HL-60 (cell line): ENCODE measurements around the gene ZFYVE28.

ENCODE experiments used
- DNase-seq, 2 experiments: peaks; one replicate each; pipeline ENCODE4 v3.0.0-alpha.2; 2010 to 2020; ENCODE audit warnings: low read depth in 1 of 2, low spot score in 1 of 2
- H3K27ac ChIP-seq: fragments of 250-450 bp; sonication (Bioruptor Pico); replicated peaks from 2 replicates; pipeline ENCODE4 v1.5.1; 2020; ENCODE audit warnings: mild to moderate bottlenecking, moderate library complexity
- H3K27me3 ChIP-seq: fragments of 250-450 bp; sonication (Bioruptor Pico); 2 replicates; pipeline ENCODE4 v1.5.1; 2021; ENCODE audit warnings: mild to moderate bottlenecking, moderate library complexity; ENCODE audit not compliant: insufficient read depth, poor library complexity, severe bottlenecking
- H3K4me3 ChIP-seq: replicated peaks from 2 replicates; pipeline ENCODE4 v1.5.1; 2011; ENCODE audit warnings: mild to moderate bottlenecking, control low read depth, low read length; ENCODE audit not compliant: insufficient read depth
- CTCF ChIP-seq: IDR thresholded peaks from one replicate; pipeline ENCODE4 v1.5.1; 2011; ENCODE audit warnings: low read length, control low read depth, inconsistent platforms; ENCODE audit not compliant: insufficient read depth
- GABPA ChIP-seq: IDR thresholded peaks from 2 replicates; pipeline ENCODE4 v1.6.1; 2012; ENCODE audit warnings: low read depth
- POLR2AphosphoS5 ChIP-seq: IDR thresholded peaks from 2 replicates; pipeline ENCODE4 v1.6.1; 2012; ENCODE audit warnings: low read depth
- REST ChIP-seq: IDR thresholded peaks from 2 replicates; pipeline ENCODE4 v1.6.1; 2012; ENCODE audit warnings: low read depth; ENCODE audit not compliant: insufficient replicate concordance
- SPI1 ChIP-seq: IDR thresholded peaks from 2 replicates; pipeline ENCODE4 v1.6.1; 2012; ENCODE audit warnings: low read depth, mild to moderate bottlenecking, borderline replicate concordance

The ZFYVE28 gene

DNA sequence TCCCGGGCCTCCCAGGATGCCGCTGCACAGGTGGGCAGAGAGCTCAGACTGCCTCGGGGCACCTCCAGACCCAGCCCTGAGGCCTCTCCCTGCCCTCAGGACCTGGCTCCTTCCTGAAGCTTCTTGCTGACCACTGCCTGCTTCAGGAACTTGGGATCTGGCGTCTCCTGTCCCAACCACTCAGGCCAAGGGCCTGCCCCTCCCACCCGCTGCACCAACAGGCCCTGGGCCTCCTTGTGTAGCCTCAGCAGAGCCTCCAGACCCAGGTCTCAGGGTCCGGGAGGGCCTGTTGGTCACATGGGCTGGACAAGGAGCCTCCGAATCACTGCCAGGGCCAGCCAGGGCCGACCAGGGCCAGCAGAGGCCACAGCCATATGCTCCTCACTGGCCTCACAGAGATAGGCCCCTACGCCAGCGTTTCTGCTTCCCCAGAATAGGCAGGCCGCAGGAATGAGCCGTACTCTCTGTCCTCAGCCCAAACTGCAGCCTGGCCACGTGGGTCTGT is 159.4 kb downstream of the ZFYVE28 start:
- Histone ChIP-seq H3K4me3 (no peak overlapping the region), H3K27me3 (no peaks in the 10 kb centered on the region), H3K27ac (no peak overlapping the region)
- TF ChIP-seq CTCF = no peak
- TF ChIP-seq SPI1 = no peak
- TF ChIP-seq GABPA = no peak
- TF ChIP-seq POLR2AphosphoS5 = no peak
- no peak for TF ChIP-seq REST
- no peak for DNase-seq

DNA sequence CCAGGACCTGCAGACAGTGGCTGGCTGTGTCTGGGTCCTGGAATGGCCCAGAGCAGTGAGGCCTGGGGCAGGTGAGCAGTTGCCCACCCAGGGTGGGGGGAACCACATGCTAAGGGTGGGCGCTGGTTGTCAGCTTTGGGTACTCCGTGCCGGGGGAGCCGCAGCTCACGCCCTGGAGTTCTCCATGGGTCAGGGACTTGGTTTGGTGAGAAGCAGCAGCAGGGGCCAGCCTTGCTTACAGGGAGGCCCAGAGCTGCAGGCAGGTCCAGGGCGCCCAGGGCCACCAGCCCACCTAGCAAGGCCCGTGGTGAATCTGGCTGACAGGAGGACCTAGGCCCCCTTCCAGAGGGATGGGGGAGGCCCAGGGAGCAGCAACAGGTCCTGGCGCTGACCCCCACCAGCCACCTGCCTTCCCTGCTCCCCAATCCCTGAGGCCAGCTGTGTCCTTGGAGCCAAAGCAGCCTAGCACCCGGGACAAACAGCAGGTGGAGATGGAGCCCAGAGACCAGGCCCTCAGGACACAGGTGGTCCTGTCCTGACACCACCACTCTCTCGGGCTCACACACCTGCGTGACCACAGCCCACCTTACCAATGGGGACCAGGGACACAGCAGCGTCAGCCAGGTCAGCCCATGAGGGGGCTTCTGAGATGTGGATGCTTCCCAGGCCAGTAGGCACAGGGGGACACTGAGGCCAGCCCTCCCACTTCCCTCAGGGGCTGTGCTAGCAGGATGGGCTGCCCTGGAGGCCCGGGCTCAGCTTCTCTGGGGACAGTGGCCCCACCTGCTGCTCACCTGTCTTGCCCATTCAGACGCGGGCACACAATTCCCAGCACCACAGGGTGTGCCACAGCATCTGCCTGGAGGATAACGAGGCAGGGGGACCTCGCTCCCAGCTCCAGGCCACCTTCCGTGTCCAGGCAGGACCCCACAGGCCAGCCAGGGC is 160.1 kb downstream of the ZFYVE28 start:
- H3K27me3 ChIP-seq = no peaks in the 10 kb centered on the region
- TF ChIP-seq POLR2AphosphoS5 (no peak), CTCF (no peak), GABPA (no peak), SPI1 (no peak), REST (no peak)
- H3K4me3 ChIP-seq = no peak overlapping the region
- no peak for DNase-seq
- no peak overlapping the region for H3K27ac ChIP-seq

- TF ChIP-seq POLR2AphosphoS5 = no peak
- no peak for TF ChIP-seq CTCF
- TF ChIP-seq SPI1 = no peak
- TF ChIP-seq REST = no peak
- no peak overlapping the region for H3K4me3 ChIP-seq
- H3K27me3 ChIP-seq = no peaks in the 10 kb centered on the region
- no peak for DNase-seq
- no peak overlapping the region for H3K27ac ChIP-seq
These were observed 160.9 kb downstream of the ZFYVE28 start for GRCh38 chr4:2257361-2258081.
